ENCODE results near the gene SDHA.
"Not testable (repeated sequence)": the region's sequence is repeated elsewhere in the genome, so short reads cannot be mapped to it uniquely, and the experiment has no call there.

Gene SDHA

DNA sequence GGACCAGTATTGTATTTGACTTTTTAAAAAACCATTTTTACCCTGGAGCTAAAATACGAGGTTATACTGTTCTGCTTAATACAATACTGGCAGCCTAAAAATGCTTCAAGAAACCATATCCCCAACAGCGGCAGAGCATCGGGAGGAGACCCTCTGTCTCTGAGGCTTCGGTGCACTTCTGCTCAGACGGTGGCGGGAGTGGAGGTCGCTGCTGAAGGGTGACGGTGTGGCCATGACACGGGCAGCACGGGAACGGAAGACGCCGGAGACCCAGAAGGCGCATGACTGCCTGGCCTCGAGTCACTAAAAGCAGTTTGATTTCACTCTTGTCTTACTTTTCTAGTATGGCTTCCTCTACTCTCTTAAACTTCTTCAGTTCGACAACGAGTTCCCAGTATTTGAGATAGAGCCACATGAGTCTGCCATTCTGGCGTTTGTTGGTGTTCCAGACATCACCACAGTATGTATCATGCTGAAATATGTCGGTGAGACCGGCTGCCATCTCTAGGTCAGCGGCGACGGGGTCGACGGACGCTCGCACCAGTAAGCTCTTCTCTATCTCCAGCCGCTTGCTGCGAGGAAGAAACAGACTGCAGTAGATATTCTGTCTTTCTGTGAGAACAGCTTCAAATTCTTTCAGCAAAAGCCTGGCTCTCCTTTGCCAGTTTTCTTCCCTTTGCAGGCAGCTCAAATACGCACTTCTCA is 13.0 kb upstream of the SDHA start:
- TF ChIP-seq, protein P1, sequence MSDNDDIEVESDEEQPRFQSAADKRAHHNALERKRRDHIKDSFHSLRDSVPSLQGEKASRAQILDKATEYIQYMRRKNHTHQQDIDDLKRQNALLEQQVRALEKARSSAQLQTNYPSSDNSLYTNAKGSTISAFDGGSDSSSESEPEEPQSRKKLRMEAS (IDR thresholded peaks at IDR 0.05; ENCODE audit: low read depth, low read length), result no peak
- TF ChIP-seq, protein P2, sequence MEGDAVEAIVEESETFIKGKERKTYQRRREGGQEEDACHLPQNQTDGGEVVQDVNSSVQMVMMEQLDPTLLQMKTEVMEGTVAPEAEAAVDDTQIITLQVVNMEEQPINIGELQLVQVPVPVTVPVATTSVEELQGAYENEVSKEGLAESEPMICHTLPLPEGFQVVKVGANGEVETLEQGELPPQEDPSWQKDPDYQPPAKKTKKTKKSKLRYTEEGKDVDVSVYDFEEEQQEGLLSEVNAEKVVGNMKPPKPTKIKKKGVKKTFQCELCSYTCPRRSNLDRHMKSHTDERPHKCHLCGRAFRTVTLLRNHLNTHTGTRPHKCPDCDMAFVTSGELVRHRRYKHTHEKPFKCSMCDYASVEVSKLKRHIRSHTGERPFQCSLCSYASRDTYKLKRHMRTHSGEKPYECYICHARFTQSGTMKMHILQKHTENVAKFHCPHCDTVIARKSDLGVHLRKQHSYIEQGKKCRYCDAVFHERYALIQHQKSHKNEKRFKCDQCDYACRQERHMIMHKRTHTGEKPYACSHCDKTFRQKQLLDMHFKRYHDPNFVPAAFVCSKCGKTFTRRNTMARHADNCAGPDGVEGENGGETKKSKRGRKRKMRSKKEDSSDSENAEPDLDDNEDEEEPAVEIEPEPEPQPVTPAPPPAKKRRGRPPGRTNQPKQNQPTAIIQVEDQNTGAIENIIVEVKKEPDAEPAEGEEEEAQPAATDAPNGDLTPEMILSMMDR (IDR thresholded peaks at IDR 0.05; ENCODE audit: low read depth, low read length), result no peak
- TF ChIP-seq MYC (IDR thresholded peaks at IDR 0.05; ENCODE audit: low read depth, low read length) (no peak), POLR2A (IDR thresholded peaks at IDR 0.05; ENCODE audit: extremely low read depth, insufficient read length) (no peak)
- no peak for DNase-seq (ENCODE audit: low read depth)
- no peak overlapping the region for H3K4me3 ChIP-seq (ENCODE audit: low read depth, low read length)

DNA sequence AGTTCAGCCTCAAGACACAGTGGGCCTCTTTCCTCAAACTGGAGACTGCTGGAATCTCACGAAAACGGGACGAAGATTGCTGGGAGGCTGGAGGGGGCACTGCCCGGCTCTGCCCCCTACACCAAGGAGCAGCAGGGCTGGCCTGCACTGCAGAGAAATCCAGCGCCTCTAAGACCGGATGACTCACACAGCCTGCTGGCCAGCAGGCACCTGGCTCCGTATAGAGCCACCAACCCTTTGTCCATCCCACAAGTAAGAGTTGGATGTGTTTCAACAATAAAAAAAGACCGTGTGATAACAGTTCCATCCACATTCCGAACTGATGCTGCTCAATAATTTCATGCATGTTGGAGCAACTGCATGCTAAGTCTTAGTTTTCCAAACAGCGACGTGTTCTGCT is 11.7 kb upstream of the SDHA start:
- no peak overlapping the region for H3K4me3 ChIP-seq (ENCODE audit: low read depth, low read length)
- DNase-seq (ENCODE audit: low read depth), result no peak
- TF ChIP-seq, protein P1 (IDR thresholded peaks at IDR 0.05; ENCODE audit: low read depth, low read length), result no peak
- TF ChIP-seq POLR2A (IDR thresholded peaks at IDR 0.05; ENCODE audit: extremely low read depth, insufficient read length), result no peak
- TF ChIP-seq, protein P2 (IDR thresholded peaks at IDR 0.05; ENCODE audit: low read depth, low read length), result no peak
- no peak for TF ChIP-seq MYC (IDR thresholded peaks at IDR 0.05; ENCODE audit: low read depth, low read length)

GRCh38 chr5:206927-207536 is 11.1 kb upstream of the SDHA start:
- H3K4me3 ChIP-seq (ENCODE audit: low read depth, low read length), result no peak overlapping the region
- DNase-seq (ENCODE audit: low read depth), result no peak
- no peak for TF ChIP-seq POLR2A (IDR thresholded peaks at IDR 0.05; ENCODE audit: extremely low read depth, insufficient read length)
- no peak for TF ChIP-seq MYC (IDR thresholded peaks at IDR 0.05; ENCODE audit: low read depth, low read length)

DNA sequence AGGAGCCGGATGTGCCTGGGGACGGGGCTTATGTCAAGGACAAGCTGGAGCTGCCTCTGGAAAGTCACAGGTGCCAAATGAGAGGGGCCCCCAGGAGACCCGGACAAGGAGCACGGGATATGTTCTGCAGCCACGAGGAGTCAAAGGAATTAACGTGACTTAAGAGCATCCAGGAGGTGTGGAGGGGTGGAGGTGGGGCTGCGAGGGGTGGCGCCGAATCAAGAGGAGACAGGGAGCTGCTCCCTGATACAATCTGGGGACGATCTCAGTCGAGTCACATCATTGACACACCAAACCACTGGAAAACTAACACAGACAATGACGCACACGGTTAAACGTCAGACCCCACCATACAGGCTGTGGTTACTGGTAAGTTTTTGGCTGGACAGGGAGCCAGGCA is 10.5 kb upstream of the SDHA start:
- H3K4me3 ChIP-seq (ENCODE audit: low read depth, low read length), result no peak overlapping the region
- TF ChIP-seq, protein P1 (IDR thresholded peaks at IDR 0.05; ENCODE audit: low read depth, low read length), result no peak
- TF ChIP-seq POLR2A (IDR thresholded peaks at IDR 0.05; ENCODE audit: extremely low read depth, insufficient read length), result no peak
- no peak for TF ChIP-seq MYC (IDR thresholded peaks at IDR 0.05; ENCODE audit: low read depth, low read length)
- TF ChIP-seq, protein P2 (IDR thresholded peaks at IDR 0.05; ENCODE audit: low read depth, low read length), result no peak
- DNase-seq (ENCODE audit: low read depth), result no peak

GRCh38 chr5:208449-209114 is 9.5 kb upstream of the SDHA start:
- no peak overlapping the region for H3K4me3 ChIP-seq (ENCODE audit: low read depth, low read length)
- no peak for DNase-seq (ENCODE audit: low read depth)
- TF ChIP-seq POLR2A (IDR thresholded peaks at IDR 0.05; ENCODE audit: extremely low read depth, insufficient read length) (no peak), MYC (IDR thresholded peaks at IDR 0.05; ENCODE audit: low read depth, low read length) (no peak)
- TF ChIP-seq, protein P1 (IDR thresholded peaks at IDR 0.05; ENCODE audit: low read depth, low read length), result no peak
- TF ChIP-seq, protein P2 (IDR thresholded peaks at IDR 0.05; ENCODE audit: low read depth, low read length), result no peak

GRCh38 chr5:213803-214395 is 4.2 kb upstream of the SDHA start:
- DNase-seq (ENCODE audit: low read depth), result no peak
- TF ChIP-seq, protein P2 (IDR thresholded peaks at IDR 0.05; ENCODE audit: low read depth, low read length), result no peak
- TF ChIP-seq, protein P1 (IDR thresholded peaks at IDR 0.05; ENCODE audit: low read depth, low read length), result no peak
- TF ChIP-seq POLR2A (IDR thresholded peaks at IDR 0.05; ENCODE audit: extremely low read depth, insufficient read length), result no peak
- TF ChIP-seq MYC (IDR thresholded peaks at IDR 0.05; ENCODE audit: low read depth, low read length), result no peak
- no peak overlapping the region for H3K4me3 ChIP-seq (ENCODE audit: low read depth, low read length)

GRCh38 chr5:215256-215655 is 2.9 kb upstream of the SDHA start:
- DNase-seq (ENCODE audit: low read depth); H3K4me3 ChIP-seq (ENCODE audit: low read depth, low read length): not testable (repeated sequence)

GRCh38 chr5:216076-216475 is 2.0 kb upstream of the SDHA start:
- DNase-seq (ENCODE audit: low read depth); H3K4me3 ChIP-seq (ENCODE audit: low read depth, low read length): not testable (repeated sequence)

Measured in NB4 (cell line).